Thyroid gland (tissue), 4 donors: Measurements from ENCODE around the gene ALDH3A2. TPM values are rescaled to one million over a fixed set of nuclear protein-coding genes. Genes with fewer than 3 reads are reported as not detected.

Source experiments
- DNase-seq, 2 donors: peaks; one replicate each; pipeline ENCODE4 v3.0.0-alpha.2; 2019
- H3K27ac ChIP-seq, 3 donors: fragments of 200-600 bp; sonication (generic); 1 replicate in 2 of 3; 2 replicates in 1 of 3; pipeline ENCODE4 v1.5.1; 2016 to 2019; ENCODE audit warnings: mild to moderate bottlenecking in 1 of 3, moderate library complexity in 1 of 3
- H3K27me3 ChIP-seq: fragments of 200-600 bp; sonication (generic); one replicate; pipeline ENCODE4 v1.5.1; 2019
- H3K36me3 ChIP-seq, 2 donors: fragments of 200-600 bp; sonication (generic); one replicate each; pipeline ENCODE4 v1.5.1; 2016 to 2019
- H3K4me1 ChIP-seq, 2 donors: fragments of 200-600 bp; sonication (generic); one replicate each; pipeline ENCODE4 v1.5.1; 2017 to 2019
- H3K4me3 ChIP-seq, 3 donors: fragments of 200-600 bp; sonication (generic); replicated peaks in 1 of 3; 1 replicate in 2 of 3; 2 replicates in 1 of 3; pipeline ENCODE4 v1.5.1; 2016; ENCODE audit warnings: mild to moderate bottlenecking in 1 of 3
- H3K9me3 ChIP-seq: fragments of 200-600 bp; sonication (generic); one replicate; pipeline ENCODE4 v1.5.1; 2017
- CTCF ChIP-seq, 6 experiments: fragments of 200-600 bp in 3 of 6; fragments of 450-650 bp in 3 of 6; sonication (generic) in 3 of 6; IDR thresholded peaks; one replicate each; pipeline ENCODE4 v1.5.1; 2016 to 2019; ENCODE audit warnings: antibody characterized with exemption in 6 of 6, mild to moderate bottlenecking in 2 of 6, inconsistent platforms in 1 of 6, moderate library complexity in 1 of 6
- POLR2A ChIP-seq, 2 donors: fragments of 450-650 bp; IDR thresholded peaks; one replicate each; pipeline ENCODE4 v1.6.1; 2017; ENCODE audit warnings: antibody characterized with exemption in 2 of 2, mild to moderate bottlenecking in 2 of 2, moderate library complexity in 1 of 2
- WGBS, 2 donors: methylation state at CpG; one replicate each; pipeline ENCODE4 v1.1.5; 2017; 5-methylcytosine and 5-hydroxymethylcytosine counted together
- intact Hi-C: fragments of 100-400 bp; cut with DNase I; formaldehyde crosslinking; loops from one replicate; pipeline ENCODE4 v1.15.1; 2023
- total RNA-seq, 4 donors: library from RNA; depleted of rRNA; stranded (reverse); fragments of >200 nt; gene quantifications; one replicate each; pipeline ENCODE4 v1.2.3, GENCODE V29; 2016

The ALDH3A2 gene
- total RNA-seq, 4 donors from 2014 or later: 198 to 566 (median 366) TPM

GRCh38 chr17:19703106-19703827 lies 54.7 kb downstream of the ALDH3A2 start:
- Histone ChIP-seq H3K4me3 (no peak overlapping the region), H3K27ac (peak overlapping the region; percentile 88 to 97 (median 93)), H3K9me3 (no peaks in the 10 kb centered on the region), H3K4me1 (peaks cover 21 to 39% of the 10 kb centered on the region in 2 donors), H3K27me3 (no peaks in the 10 kb centered on the region), H3K36me3 (no peaks in the 10 kb centered on the region)
- DNase-seq: peak; percentile 95 to 97
- WGBS, 2 donors: 6 to 40% methylated on average over 7 to 8 of the region's 10 CpGs
- intact Hi-C loops: no loop called here
- TF ChIP-seq CTCF (IDR thresholded peaks at IDR 0.05) (peak in 1 of 6 experiments; percentile 6), POLR2A (IDR thresholded peaks at IDR 0.05) (peak in 1 of 2 donors; percentile 53)

- Histone ChIP-seq H3K27ac (peak overlapping the region; percentile 88 to 97 (median 93)), H3K9me3 (no peaks in the 10 kb centered on the region), H3K36me3 (no peaks in the 10 kb centered on the region), H3K4me1 (peaks cover 21 to 39% of the 10 kb centered on the region in 2 donors), H3K4me3 (no peak overlapping the region), H3K27me3 (no peaks in the 10 kb centered on the region)
- TF ChIP-seq POLR2A (IDR thresholded peaks at IDR 0.05): no peak
- no peak for TF ChIP-seq CTCF (IDR thresholded peaks at IDR 0.05)
- intact Hi-C loops: no loop called here
- 58 to 69% methylated on average over 7 to 14 of the region's 17 CpGs for WGBS, 2 donors
- peak; percentile 40 to 61 for DNase-seq
These were observed 55.5 kb downstream of the ALDH3A2 start for GRCh38 chr17:19703828-19704613.

GRCh38 chr17:19705201-19705600 lies 56.6 kb downstream of the ALDH3A2 start:
- Histone ChIP-seq H3K27me3 (no peaks in the 10 kb centered on the region), H3K36me3 (no peaks in the 10 kb centered on the region), H3K4me3 (no peak overlapping the region), H3K4me1 (peaks cover 21 to 39% of the 10 kb centered on the region in 2 donors), H3K9me3 (no peaks in the 10 kb centered on the region), H3K27ac (peak overlapping the region; percentile 88 to 97 (median 93))
- no peak for DNase-seq
- intact Hi-C loops: no loop called here
- 92 to 97% methylated on average over 12 to 13 of the region's 13 CpGs for WGBS, 2 donors
- TF ChIP-seq CTCF (IDR thresholded peaks at IDR 0.05): no peak

GRCh38 chr17:19705771-19706770 lies 57.5 kb downstream of the ALDH3A2 start:
- Histone ChIP-seq H3K27me3 (no peaks in the 10 kb centered on the region), H3K9me3 (no peaks in the 10 kb centered on the region), H3K27ac (peak overlapping the region; percentile 88 to 97 (median 93)), H3K4me1 (peaks cover 21 to 39% of the 10 kb centered on the region in 2 donors), H3K36me3 (no peaks in the 10 kb centered on the region), H3K4me3 (no peak overlapping the region)
- 85 to 88% methylated on average over 13 to 22 of the region's 22 CpGs for WGBS, 2 donors
- intact Hi-C loops: no loop called here
- no peak for DNase-seq
- no peak for TF ChIP-seq CTCF (IDR thresholded peaks at IDR 0.05)
- TF ChIP-seq POLR2A (IDR thresholded peaks at IDR 0.05): no peak
